Upper lobe of left lung (tissue), 6 donors: ENCODE results near the gene MPO. TPM values are rescaled to one million over a fixed set of nuclear protein-coding genes. Genes with fewer than 3 reads are reported as not detected.

Experiments used
- ATAC-seq, 2 donors: fragments of 200-7000 bp; cut with Tn5 transposase; one replicate each; pipeline ENCODE4 v1.9.1; 2022; ENCODE audit warnings: mild to moderate bottlenecking in 2 of 2, moderate library complexity in 2 of 2; ENCODE audit not compliant: low FRiP score in 2 of 2
- DNase-seq, 2 donors: peaks; one replicate each; pipeline ENCODE4 v3.0.0-alpha.2; 2019 to 2020
- H3K27ac ChIP-seq, 4 donors: fragments of 200-600 bp; sonication (generic); one replicate each; pipeline ENCODE4 v1.5.1; 2016 to 2019
- H3K27me3 ChIP-seq, 4 donors: fragments of 200-600 bp; sonication (generic); one replicate each; pipeline ENCODE4 v1.5.1; 2017 to 2019
- H3K36me3 ChIP-seq, 4 donors: fragments of 200-600 bp; sonication (generic); one replicate each; pipeline ENCODE4 v1.5.1; 2016 to 2019
- H3K4me1 ChIP-seq, 4 donors: fragments of 200-600 bp; sonication (generic); one replicate each; pipeline ENCODE4 v1.5.1; 2018 to 2019
- H3K4me3 ChIP-seq, 4 donors: fragments of 200-600 bp; sonication (generic); one replicate each; pipeline ENCODE4 v1.5.1; 2017 to 2019; ENCODE audit warnings: mild to moderate bottlenecking in 2 of 4, moderate library complexity in 1 of 4
- H3K9me3 ChIP-seq, 4 donors: fragments of 200-600 bp; sonication (generic); one replicate each; pipeline ENCODE4 v1.5.1; 2018 to 2019
- EP300 ChIP-seq, 4 donors: sonication (generic); formaldehyde crosslinking; IDR thresholded peaks; one replicate each; pipeline ENCODE4 v1.5.1; 2017; ENCODE audit warnings: antibody characterized with exemption in 4 of 4, control low read depth in 2 of 4
- POLR2A ChIP-seq, 4 donors: fragments of 450-650 bp; IDR thresholded peaks; one replicate each; pipeline ENCODE4 v1.5.1; 2016 to 2017; ENCODE audit warnings: antibody characterized with exemption in 4 of 4, mild to moderate bottlenecking in 2 of 4
- POLR2AphosphoS5 ChIP-seq, 2 donors: sonication (generic); formaldehyde crosslinking; IDR thresholded peaks; one replicate each; pipeline ENCODE4 v1.5.1; 2017; ENCODE audit warnings: antibody characterized with exemption in 2 of 2
- WGBS, 2 donors: methylation state at CpG; one replicate each; pipeline ENCODE4 v1.1.5; 2017 to 2018; 5-methylcytosine and 5-hydroxymethylcytosine counted together
- total RNA-seq, 6 donors: library from RNA; depleted of rRNA in 4 of 6; stranded (reverse); fragments of >200 nt in 4 of 6; gene quantifications; one replicate each; pipeline versions ENCODE4 v1.1.0 to v1.2.1, GENCODE V29; 2016 to 2021
- TF ChIP-seq, protein P1 (sequence below), 6 experiments: fragments of 450-650 bp in 4 of 6; fragments of 200-600 bp in 2 of 6; sonication (generic) in 2 of 6; IDR thresholded peaks; one replicate each; pipeline ENCODE4 v1.5.1; 2016 to 2019; ENCODE audit warnings: antibody characterized with exemption in 6 of 6
- donor health status: DM: no; HTN: no; CAD: no; lungs with moderate emphysema.
- donor health status: DM: no; HTN: yes; CAD: no; lungs with severe emphysema.

MPO gene
- total RNA-seq, 6 donors from 2014 or later, result 0.71 to 4.6 (median 1.0) TPM

DNA sequence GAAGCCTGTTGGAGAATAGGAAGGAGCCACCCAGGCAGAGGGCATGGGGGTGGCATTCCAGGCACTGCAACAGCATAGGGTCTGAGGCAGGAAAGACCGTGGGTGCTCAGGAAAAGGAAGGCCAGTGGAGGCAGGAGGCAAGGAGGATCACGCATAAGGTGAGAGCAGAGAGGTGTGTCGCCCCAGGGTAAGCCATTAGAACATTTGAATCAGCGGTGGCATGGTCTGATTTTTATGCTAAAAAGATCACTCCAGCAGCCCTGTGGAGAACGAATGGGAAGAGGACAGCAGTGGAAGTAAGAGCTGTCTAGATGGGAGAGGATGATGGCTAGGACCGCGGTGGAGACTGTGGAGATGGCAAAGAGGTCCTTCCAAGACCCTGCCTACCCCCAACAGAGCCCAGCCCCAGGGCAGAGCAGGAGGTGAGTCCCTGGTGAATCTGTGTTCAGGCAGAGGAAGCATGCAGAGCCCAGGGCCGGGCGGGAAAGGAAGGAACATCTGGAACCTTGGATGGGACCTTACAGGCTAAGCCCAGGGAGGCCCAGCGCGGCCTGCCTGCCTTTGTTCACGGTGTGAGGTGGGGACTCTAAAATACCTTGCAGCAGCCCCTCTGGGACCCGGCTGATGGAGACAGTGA, 34.5 kb downstream of the MPO start:
- no peaks in the 10 kb centered on the region for H3K9me3 ChIP-seq
- H3K27ac ChIP-seq, result no peak overlapping the region
- ATAC-seq (no peak), DNase-seq (no peak)
- TF ChIP-seq, protein P1, sequence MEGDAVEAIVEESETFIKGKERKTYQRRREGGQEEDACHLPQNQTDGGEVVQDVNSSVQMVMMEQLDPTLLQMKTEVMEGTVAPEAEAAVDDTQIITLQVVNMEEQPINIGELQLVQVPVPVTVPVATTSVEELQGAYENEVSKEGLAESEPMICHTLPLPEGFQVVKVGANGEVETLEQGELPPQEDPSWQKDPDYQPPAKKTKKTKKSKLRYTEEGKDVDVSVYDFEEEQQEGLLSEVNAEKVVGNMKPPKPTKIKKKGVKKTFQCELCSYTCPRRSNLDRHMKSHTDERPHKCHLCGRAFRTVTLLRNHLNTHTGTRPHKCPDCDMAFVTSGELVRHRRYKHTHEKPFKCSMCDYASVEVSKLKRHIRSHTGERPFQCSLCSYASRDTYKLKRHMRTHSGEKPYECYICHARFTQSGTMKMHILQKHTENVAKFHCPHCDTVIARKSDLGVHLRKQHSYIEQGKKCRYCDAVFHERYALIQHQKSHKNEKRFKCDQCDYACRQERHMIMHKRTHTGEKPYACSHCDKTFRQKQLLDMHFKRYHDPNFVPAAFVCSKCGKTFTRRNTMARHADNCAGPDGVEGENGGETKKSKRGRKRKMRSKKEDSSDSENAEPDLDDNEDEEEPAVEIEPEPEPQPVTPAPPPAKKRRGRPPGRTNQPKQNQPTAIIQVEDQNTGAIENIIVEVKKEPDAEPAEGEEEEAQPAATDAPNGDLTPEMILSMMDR (IDR thresholded peaks at IDR 0.05), result no peak
- TF ChIP-seq POLR2AphosphoS5 (IDR thresholded peaks at IDR 0.05), result no peak
- no peak for TF ChIP-seq POLR2A (IDR thresholded peaks at IDR 0.05)
- no peak for TF ChIP-seq EP300 (IDR thresholded peaks at IDR 0.05)
- H3K27me3 ChIP-seq, result peaks cover 0 to 4% (median 1%) of the 10 kb centered on the region in 4 donors
- H3K4me1 ChIP-seq, result peaks cover 10 to 13% (median 11%) of the 10 kb centered on the region in 4 donors
- 82% methylated on average over 13 of the region's 13 CpGs for WGBS, 2 donors
- no peaks in the 10 kb centered on the region for H3K36me3 ChIP-seq
- no peak overlapping the region for H3K4me3 ChIP-seq

DNA sequence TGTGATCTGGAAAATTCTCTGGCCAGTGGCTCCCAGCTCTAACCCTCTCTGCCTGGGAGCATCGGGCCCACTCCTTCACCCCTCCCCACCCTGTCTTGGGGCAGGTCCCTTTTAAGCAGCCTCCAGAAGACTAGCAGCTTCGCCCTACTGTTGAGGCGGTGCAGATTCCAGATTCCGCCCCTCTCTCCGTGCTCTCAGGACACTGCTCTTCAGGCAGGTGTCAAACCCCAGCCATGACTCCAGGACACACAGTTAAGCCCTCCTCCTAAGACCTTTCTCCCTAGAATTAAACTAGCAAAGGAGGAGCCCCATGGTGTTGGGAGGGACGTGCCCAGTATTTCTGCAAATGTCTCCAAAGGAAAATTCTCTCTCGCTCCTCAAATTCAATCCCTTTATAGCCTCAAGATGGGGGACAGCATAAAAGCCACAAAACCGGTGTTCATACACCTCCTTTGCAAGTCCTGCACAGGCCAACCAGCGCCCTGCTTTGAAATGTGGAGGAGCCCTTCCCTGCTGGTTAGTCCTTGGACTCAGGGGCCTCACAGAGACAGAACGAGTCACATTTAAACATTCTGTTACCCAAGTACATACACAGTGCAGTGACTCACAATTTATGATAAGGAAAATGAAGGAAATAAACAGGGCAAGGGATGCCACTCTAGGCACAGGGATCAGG, 35.2 kb downstream of the MPO start:
- Histone ChIP-seq H3K4me1 (peaks cover 10 to 13% (median 11%) of the 10 kb centered on the region in 4 donors), H3K27ac (no peak overlapping the region), H3K4me3 (no peak overlapping the region), H3K27me3 (peaks cover 0 to 4% (median 1%) of the 10 kb centered on the region in 4 donors), H3K36me3 (no peaks in the 10 kb centered on the region), H3K9me3 (no peaks in the 10 kb centered on the region)
- no peak for DNase-seq
- TF ChIP-seq POLR2AphosphoS5 (IDR thresholded peaks at IDR 0.05) (no peak), EP300 (IDR thresholded peaks at IDR 0.05) (no peak), POLR2A (IDR thresholded peaks at IDR 0.05) (no peak)
- TF ChIP-seq, protein P1 (IDR thresholded peaks at IDR 0.05), result no peak
- WGBS, 2 donors, result 62 to 71% methylated on average over 10 of the region's 10 CpGs
- no peak for ATAC-seq

DNA sequence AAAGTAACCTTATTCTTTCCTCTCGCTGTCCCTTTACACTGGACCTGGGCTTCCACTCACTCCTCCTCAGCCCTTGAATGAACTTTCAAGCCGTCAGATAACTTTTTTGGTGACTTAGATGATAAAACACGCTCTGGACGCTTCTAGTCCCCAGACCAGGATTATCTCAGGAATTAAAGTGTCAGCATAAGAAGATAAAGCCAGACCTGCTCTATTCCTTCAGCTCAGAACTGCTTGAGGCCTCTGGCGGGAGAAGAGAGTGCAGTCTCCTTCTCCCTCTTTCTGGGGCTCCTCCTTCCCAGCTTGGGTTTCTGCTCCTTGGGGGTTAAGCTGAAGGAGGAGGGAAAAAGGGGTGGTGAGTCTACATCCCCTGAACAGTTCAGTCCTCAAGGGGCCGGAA, 35.8 kb downstream of the MPO start:
- Histone ChIP-seq H3K4me1 (peaks cover 10 to 13% (median 11%) of the 10 kb centered on the region in 4 donors), H3K27ac (no peak overlapping the region), H3K4me3 (no peak overlapping the region), H3K9me3 (no peaks in the 10 kb centered on the region), H3K27me3 (peaks cover 0 to 4% (median 1%) of the 10 kb centered on the region in 4 donors), H3K36me3 (no peaks in the 10 kb centered on the region)
- no peak for ATAC-seq
- no peak for TF ChIP-seq POLR2A (IDR thresholded peaks at IDR 0.05)
- TF ChIP-seq EP300 (IDR thresholded peaks at IDR 0.05), result no peak
- TF ChIP-seq POLR2AphosphoS5 (IDR thresholded peaks at IDR 0.05), result no peak
- TF ChIP-seq, protein P1 (IDR thresholded peaks at IDR 0.05), result no peak
- WGBS, 2 donors, result 68 to 73% methylated on average over 6 of the region's 6 CpGs
- no peak for DNase-seq

DNA sequence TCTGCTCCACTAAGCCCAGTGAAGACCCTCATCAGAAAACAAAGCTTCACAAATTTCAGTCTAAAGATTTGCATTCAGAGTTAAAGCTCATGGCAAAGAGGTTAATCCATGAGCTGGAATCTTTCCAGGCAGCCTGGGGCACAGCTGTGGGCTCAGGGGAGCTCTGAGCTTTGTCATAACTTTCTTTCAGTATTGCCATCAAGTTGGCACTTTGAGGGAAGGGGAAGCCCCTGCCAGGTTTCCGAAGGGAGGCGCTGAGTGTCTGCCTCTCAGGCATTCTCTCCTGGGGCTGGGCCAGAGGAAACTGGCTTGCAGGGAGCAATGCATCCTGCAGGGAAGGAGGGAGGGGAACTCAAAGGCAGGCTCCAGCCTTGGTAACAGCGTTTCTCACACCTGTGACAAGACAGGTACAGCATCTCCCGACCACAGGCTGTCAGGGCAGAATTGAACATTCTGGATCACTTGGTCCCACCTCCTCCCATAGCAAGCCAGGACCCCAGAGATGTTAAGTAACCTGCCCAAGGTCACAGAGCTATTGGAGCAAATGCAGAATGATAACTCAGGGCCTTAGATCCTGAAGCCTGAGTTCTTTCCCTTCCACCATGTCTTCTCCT, 38.5 kb downstream of the MPO start:
- 8% methylated on average over 3 to 4 of the region's 4 CpGs for WGBS, 2 donors

More for the DNA sequence above, 38.5 kb downstream of the MPO start:
- TF ChIP-seq, protein P1 (IDR thresholded peaks at IDR 0.05), result no peak
- TF ChIP-seq EP300 (IDR thresholded peaks at IDR 0.05), result no peak
- no peak for TF ChIP-seq POLR2AphosphoS5 (IDR thresholded peaks at IDR 0.05)
- no peak for TF ChIP-seq POLR2A (IDR thresholded peaks at IDR 0.05)
- Histone ChIP-seq H3K36me3 (no peaks in the 10 kb centered on the region), H3K27ac (no peak overlapping the region), H3K4me1 (no peaks in the 10 kb centered on the region), H3K27me3 (no peaks in the 10 kb centered on the region), H3K4me3 (no peak overlapping the region), H3K9me3 (no peaks in the 10 kb centered on the region)
- ATAC-seq (no peak), DNase-seq (no peak)
